ENCODE results near the gene ELAPOR2.
"Not testable (repeated sequence)": the region's sequence is repeated elsewhere in the genome, so short reads cannot be mapped to it uniquely, and the experiment has no call there.

- TF ChIP-seq CTCF, POLR2AphosphoS5, POLR2A (IDR thresholded peaks at IDR 0.05): not testable (repeated sequence)
Measured at GRCh38 chr7:87097375-87097774, 37.9 kb upstream of the ELAPOR2 start.
